HG02763 (cell line): ENCODE measurements around the gene ADCK1.
"Not testable (repeated sequence)": the region's sequence is repeated elsewhere in the genome, so short reads cannot be mapped to it uniquely, and the experiment has no call there.

Source experiments
- ATAC-seq: cut with Tn5 transposase; IDR thresholded peaks from one replicate; pipeline ENCODE4 v1.9.1; 2021; ENCODE audit warnings: mild to moderate bottlenecking, moderate library complexity; ENCODE audit not compliant: unreplicated experiment

The ADCK1 gene

GRCh38 chr14:77892890-77893484, 93.1 kb downstream of the ADCK1 start:
- ATAC-seq: no peak

GRCh38 chr14:77897374-77897773, 97.5 kb downstream of the ADCK1 start:
- ATAC-seq: no peak

- no peak for ATAC-seq
Measured at GRCh38 chr14:77902811-77903210, 102.9 kb downstream of the ADCK1 start.

- ATAC-seq: no peak
Measured at GRCh38 chr14:77903221-77903620, 103.3 kb downstream of the ADCK1 start.

- no peak for ATAC-seq
Measured at GRCh38 chr14:77903937-77904617, 104.2 kb downstream of the ADCK1 start.

GRCh38 chr14:77906446-77906845, 106.5 kb downstream of the ADCK1 start:
- no peak for ATAC-seq

GRCh38 chr14:77908847-77909246, 108.9 kb downstream of the ADCK1 start:
- ATAC-seq: no peak

GRCh38 chr14:77909911-77910310, 110.0 kb downstream of the ADCK1 start:
- ATAC-seq: no peak

GRCh38 chr14:77910506-77910905, 110.6 kb downstream of the ADCK1 start:
- ATAC-seq: no peak

GRCh38 chr14:77911356-77911755, 111.4 kb downstream of the ADCK1 start:
- ATAC-seq: no peak

- ATAC-seq: no peak
Measured at GRCh38 chr14:77912754-77913556, 113.0 kb downstream of the ADCK1 start.

- ATAC-seq: no peak
Measured at GRCh38 chr14:77914073-77914721, 114.3 kb downstream of the ADCK1 start.

- ATAC-seq: not testable (repeated sequence)
Measured at GRCh38 chr14:77915390-77915789, 115.5 kb downstream of the ADCK1 start.

GRCh38 chr14:77917491-77918201, 117.7 kb downstream of the ADCK1 start:
- no peak for ATAC-seq

GRCh38 chr14:77918448-77918847, 118.5 kb downstream of the ADCK1 start:
- ATAC-seq: no peak

GRCh38 chr14:77920312-77920711, 120.4 kb downstream of the ADCK1 start:
- no peak for ATAC-seq

GRCh38 chr14:77921818-77922217, 121.9 kb downstream of the ADCK1 start:
- ATAC-seq: no peak

- ATAC-seq: no peak
Measured at GRCh38 chr14:77923131-77923936, 123.4 kb downstream of the ADCK1 start.

- no peak for ATAC-seq
Measured at GRCh38 chr14:77924141-77924948, 124.4 kb downstream of the ADCK1 start.
